Endothelial cell (in vitro differentiated cells): ENCODE measurements around the gene KRTAP1-3. TPM values are rescaled to one million over a fixed set of nuclear protein-coding genes. Genes with fewer than 3 reads are reported as not detected.

ENCODE experiments used
- DNase-seq: peaks from one replicate; pipeline ENCODE4 v3.0.0; 2021; ENCODE audit warnings: low spot score
- H3K27ac Mint-ChIP-seq: one replicate; pipeline ENCODE4 v1.8.0; 2021; ENCODE audit warnings: mixed read lengths, inconsistent platforms; ENCODE audit not compliant: unreplicated experiment
- H3K27me3 Mint-ChIP-seq: one replicate; pipeline ENCODE4 v1.8.0; 2021; ENCODE audit warnings: mild to moderate bottlenecking, moderate library complexity, mixed read lengths, inconsistent platforms; ENCODE audit not compliant: unreplicated experiment
- H3K36me3 Mint-ChIP-seq: one replicate; pipeline ENCODE4 v1.8.0; 2021; ENCODE audit warnings: mild to moderate bottlenecking, low read depth, mixed read lengths, inconsistent platforms; ENCODE audit not compliant: unreplicated experiment
- H3K4me1 Mint-ChIP-seq: one replicate; pipeline ENCODE4 v1.8.0; 2021; ENCODE audit warnings: mild to moderate bottlenecking, mixed read lengths, inconsistent platforms; ENCODE audit not compliant: unreplicated experiment
- H3K4me3 Mint-ChIP-seq: one replicate; pipeline ENCODE4 v1.8.0; 2021; ENCODE audit warnings: mild to moderate bottlenecking, mixed read lengths, inconsistent platforms; ENCODE audit not compliant: unreplicated experiment
- H3K9me3 Mint-ChIP-seq: one replicate; pipeline ENCODE4 v1.8.0; 2021; ENCODE audit warnings: mixed read lengths, inconsistent platforms; ENCODE audit not compliant: unreplicated experiment
- total RNA-seq: library from RNA; stranded (reverse); fragmentation: NEBNext Ultra II Directional; extraction: Animal tissue kit (Norgen Biotek cat#: 25700); gene quantifications from one replicate; pipeline ENCODE4 v1.2.1, GENCODE V29; 2021; ENCODE audit not compliant: unreplicated experiment
- TF ChIP-seq, protein P1 (sequence below): fragments of 200-600 bp; sonication (generic); IDR thresholded peaks from one replicate; pipeline ENCODE4 v1.5.0; 2021; ENCODE audit warnings: antibody characterized with exemption; ENCODE audit not compliant: unreplicated experiment

Gene KRTAP1-3
- total RNA-seq, 1 donor from 2014 or later: not detected

DNA sequence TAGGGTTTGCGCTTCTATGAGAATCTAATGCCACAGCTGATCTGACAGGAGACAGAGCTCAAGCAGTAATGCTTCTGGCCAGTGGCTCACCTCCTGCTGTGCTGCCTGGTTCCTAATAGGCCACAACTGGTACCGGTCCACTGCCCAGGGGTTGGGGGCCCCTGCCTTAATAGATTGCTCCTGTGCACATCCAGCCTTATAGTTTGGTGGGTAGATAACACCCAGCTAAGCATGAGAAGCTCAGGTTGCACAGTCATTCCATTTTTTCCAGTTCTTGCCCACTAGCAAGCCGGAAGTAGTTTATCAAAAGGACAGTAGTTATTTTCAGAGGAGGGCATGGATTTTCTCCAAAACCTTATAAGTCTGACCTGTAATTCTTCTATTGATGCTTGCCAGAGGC, 15.3 kb downstream of the KRTAP1-3 start:
- TF ChIP-seq, protein P1, sequence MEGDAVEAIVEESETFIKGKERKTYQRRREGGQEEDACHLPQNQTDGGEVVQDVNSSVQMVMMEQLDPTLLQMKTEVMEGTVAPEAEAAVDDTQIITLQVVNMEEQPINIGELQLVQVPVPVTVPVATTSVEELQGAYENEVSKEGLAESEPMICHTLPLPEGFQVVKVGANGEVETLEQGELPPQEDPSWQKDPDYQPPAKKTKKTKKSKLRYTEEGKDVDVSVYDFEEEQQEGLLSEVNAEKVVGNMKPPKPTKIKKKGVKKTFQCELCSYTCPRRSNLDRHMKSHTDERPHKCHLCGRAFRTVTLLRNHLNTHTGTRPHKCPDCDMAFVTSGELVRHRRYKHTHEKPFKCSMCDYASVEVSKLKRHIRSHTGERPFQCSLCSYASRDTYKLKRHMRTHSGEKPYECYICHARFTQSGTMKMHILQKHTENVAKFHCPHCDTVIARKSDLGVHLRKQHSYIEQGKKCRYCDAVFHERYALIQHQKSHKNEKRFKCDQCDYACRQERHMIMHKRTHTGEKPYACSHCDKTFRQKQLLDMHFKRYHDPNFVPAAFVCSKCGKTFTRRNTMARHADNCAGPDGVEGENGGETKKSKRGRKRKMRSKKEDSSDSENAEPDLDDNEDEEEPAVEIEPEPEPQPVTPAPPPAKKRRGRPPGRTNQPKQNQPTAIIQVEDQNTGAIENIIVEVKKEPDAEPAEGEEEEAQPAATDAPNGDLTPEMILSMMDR: no peak
- no peaks in the 10 kb centered on the region for H3K36me3 Mint-ChIP-seq
- H3K9me3 Mint-ChIP-seq: no peaks in the 10 kb centered on the region
- H3K27me3 Mint-ChIP-seq: no peaks in the 10 kb centered on the region
- no peak for DNase-seq
- H3K4me1 Mint-ChIP-seq: peaks cover 22% of the 10 kb centered on the region
- H3K27ac Mint-ChIP-seq: no peak overlapping the region
- H3K4me3 Mint-ChIP-seq: no peak overlapping the region

DNA sequence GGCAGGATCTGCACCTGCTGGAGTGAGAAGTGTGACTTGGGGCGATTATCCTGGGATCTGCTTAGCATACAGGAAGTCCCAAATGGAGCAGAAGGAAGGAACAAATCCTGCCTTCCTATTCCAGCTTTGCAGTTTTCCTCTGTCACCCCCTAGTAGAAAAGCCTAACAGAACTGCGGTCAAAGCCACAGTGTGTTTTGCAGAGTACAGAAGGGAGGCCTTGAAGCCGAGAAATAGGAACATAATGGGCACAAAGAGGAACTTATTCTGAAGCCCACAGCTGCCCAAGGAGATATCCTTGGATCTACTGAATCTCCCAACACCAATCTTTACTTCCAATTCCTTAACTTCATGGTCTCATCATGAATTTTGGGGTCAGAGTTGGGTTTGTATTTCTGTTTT, 16.1 kb downstream of the KRTAP1-3 start:
- Mint-ChIP-seq H3K27ac (no peak overlapping the region), H3K27me3 (no peaks in the 10 kb centered on the region), H3K4me1 (peaks cover 22% of the 10 kb centered on the region), H3K36me3 (no peaks in the 10 kb centered on the region), H3K9me3 (no peaks in the 10 kb centered on the region), H3K4me3 (no peak overlapping the region)
- DNase-seq: no peak
- TF ChIP-seq, protein P1: no peak

DNA sequence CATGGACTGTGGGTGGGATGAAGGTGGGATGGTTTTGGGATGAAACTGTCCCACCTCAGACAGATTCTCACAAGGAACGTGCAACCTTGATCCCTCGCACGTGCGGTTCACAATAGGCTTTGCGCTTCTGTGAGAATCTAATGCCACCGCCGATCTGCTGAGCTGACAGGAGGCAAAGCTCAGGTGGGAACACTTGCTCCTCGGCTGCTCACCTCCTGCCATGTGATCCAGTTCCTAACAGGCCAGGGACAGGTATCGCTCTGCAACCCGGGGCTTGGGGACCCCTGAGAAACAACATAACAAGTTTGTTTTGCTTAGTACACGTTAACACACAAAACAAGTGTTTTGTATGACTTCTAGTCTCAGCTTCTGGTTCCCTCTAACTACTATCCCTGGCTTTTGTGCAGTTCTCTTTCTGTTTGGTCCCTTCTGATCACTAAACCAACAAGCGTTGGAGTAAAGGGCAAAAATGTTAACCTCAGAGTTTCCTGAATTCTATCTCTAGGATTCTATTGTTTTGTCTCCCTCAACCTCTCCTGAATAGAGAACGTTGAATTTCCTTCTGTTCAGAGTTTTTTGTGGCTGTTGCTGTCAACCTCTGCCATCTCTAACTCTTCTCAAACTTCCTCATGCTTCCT, 18.0 kb downstream of the KRTAP1-3 start:
- Mint-ChIP-seq H3K27me3 (no peaks in the 10 kb centered on the region), H3K27ac (no peak overlapping the region), H3K36me3 (no peaks in the 10 kb centered on the region), H3K4me3 (no peak overlapping the region), H3K4me1 (peaks cover 22% of the 10 kb centered on the region), H3K9me3 (no peaks in the 10 kb centered on the region)
- no peak for DNase-seq
- TF ChIP-seq, protein P1: no peak

DNA sequence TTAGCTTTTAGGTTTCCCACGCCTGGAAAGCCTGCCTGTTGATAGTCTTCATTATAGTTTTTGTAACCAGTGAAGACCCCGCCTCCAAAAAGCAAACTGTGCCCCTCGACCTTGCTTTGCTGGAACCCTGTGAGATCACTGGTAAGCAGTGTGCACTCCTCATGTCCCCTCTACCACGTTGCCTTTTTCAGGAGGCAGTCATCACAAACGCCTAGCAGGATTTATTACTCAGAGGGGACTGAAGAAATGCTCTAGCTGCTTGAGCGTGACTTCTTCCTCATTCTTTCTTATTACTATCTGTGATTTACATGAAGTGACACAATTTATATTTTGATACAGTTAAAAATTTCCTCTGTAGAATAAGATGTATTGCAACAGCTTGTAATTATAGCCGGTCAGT, 19.2 kb downstream of the KRTAP1-3 start:
- no peaks in the 10 kb centered on the region for H3K27me3 Mint-ChIP-seq
- DNase-seq: no peak
- no peaks in the 10 kb centered on the region for H3K9me3 Mint-ChIP-seq
- H3K27ac Mint-ChIP-seq: no peak overlapping the region
- no peaks in the 10 kb centered on the region for H3K36me3 Mint-ChIP-seq
- H3K4me1 Mint-ChIP-seq: peaks cover 22% of the 10 kb centered on the region
- H3K4me3 Mint-ChIP-seq: no peak overlapping the region
- TF ChIP-seq, protein P1: no peak

DNA sequence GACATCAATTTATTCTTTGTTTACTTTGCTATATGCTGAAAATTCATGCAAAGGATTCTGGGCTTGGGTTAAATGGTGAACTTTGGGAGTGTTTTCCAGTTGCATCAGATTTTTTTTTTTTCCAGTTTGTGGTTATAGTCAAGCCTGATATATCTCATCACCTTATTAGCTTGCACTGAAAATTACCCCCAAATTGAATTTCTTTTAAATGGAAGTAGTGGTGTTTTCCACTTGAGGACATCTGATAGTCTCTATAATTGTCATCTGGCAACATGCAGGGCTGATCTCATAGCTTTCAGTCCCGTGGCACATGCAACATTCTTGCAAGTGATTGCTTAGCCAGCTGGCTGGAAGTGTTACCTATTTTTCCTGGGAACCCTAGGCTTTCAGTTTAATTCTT, 21.1 kb downstream of the KRTAP1-3 start:
- Mint-ChIP-seq H3K36me3 (no peaks in the 10 kb centered on the region), H3K4me1 (peaks cover 19% of the 10 kb centered on the region), H3K27ac (no peak overlapping the region), H3K4me3 (no peak overlapping the region), H3K9me3 (no peaks in the 10 kb centered on the region), H3K27me3 (no peaks in the 10 kb centered on the region)
- TF ChIP-seq, protein P1: no peak
- no peak for DNase-seq
